Measurements from ENCODE around the gene MATCAP1.

Gene MATCAP1

DNA sequence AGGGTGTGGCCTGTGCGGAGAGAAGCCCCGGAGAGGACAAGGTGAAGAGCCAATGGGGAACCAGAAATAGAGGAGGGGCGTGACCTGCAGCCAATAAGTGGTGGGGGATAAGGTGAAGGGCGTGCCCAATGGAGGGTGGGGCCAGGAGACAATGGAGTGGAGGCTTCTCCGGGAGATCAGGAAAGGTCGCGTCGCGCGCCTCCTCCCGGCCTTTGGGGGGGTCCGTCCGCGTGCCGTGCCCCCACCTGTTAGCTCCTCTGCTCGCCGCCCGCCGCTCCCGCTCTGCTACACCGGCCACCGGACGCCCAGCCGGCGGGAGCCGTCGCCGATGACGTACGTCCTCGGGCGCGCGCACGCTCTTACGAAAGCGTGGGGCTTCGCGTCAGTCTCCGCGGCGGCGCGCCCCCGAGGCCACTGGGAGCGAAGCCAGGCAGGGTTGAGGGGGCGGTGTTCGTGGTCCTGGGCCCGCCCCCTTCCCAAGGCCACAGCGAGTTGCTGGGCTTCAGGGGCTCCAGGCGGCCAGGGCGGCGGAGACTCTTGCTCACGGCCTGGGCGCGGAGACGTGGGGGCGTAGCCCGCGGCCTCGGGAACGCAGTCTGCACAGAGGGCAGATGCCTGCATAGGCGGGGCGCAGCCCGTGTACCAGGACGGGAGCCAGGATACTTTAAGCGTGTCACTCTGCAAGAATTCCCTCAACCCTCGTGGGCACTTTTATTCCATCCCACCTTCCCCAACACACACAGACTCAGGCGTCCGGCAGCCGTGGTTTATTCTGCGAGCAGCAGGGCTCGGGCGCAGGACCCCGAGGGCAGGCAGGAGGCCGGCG is at the start of gene MATCAP1:
MATCAP1 (minus strand) TSS at position 337 of the 826 bp plus-strand sequence. CDS start 3,353 bp downstream, outside the sequence.
- peak; percentile 96 for DNase-seq

- DNase-seq: no peak
These were observed 47.3 kb upstream of the MATCAP1 start for GRCh38 chr16:67230809-67231660.

GRCh38 chr16:67229906-67230808 is 46.4 kb upstream of the MATCAP1 start:
- no peak for DNase-seq

DNA sequence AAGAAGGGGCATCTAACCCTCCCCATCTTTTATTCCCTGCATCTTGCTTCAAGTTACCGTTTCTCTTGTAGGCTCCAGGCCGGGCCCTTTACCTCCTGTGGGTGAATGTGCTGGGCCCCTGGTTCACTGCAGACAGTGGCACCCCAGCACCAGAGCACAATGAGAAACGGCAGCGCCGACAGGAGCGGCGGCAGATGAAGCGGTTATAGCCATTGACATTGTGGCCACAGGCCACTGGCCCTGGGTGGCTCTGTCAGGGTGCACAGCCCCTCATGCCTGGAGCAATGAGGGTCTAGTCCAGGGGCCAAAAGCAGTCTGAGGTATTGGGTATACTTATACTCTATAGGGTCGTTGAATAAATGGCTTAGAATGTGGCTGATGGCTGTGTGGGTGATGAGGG is 45.1 kb upstream of the MATCAP1 start:
- DNase-seq: no peak

- DNase-seq: no peak
These were observed 44.4 kb upstream of the MATCAP1 start for GRCh38 chr16:67228034-67228785.

DNA sequence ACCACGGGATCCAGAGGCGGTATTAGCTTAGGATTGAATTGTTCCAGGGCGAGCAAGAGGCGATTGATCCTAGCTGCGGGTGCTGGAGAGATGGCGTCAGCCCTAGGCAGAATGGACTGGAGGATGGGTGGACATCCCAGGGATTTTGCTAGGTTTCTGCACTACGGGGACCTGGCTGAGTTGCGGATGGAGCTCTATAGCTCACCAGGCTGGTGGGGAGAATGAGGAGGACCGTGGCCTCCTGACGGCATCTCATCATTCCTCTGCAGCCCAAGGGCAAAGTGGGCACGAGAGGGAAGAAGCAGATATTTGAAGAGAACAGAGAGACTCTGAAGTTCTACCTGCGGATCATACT is 43.8 kb upstream of the MATCAP1 start:
- DNase-seq: no peak

- peak; percentile 98 for DNase-seq
These were observed 43.2 kb upstream of the MATCAP1 start, which contains the start of gene TMEM208 for GRCh38 chr16:67226804-67227566. Gene TMEM208, plus strand, starts transcription at chr16:67227130. Its CDS starts 89 bp downstream, at chr16:67227219.

DNA sequence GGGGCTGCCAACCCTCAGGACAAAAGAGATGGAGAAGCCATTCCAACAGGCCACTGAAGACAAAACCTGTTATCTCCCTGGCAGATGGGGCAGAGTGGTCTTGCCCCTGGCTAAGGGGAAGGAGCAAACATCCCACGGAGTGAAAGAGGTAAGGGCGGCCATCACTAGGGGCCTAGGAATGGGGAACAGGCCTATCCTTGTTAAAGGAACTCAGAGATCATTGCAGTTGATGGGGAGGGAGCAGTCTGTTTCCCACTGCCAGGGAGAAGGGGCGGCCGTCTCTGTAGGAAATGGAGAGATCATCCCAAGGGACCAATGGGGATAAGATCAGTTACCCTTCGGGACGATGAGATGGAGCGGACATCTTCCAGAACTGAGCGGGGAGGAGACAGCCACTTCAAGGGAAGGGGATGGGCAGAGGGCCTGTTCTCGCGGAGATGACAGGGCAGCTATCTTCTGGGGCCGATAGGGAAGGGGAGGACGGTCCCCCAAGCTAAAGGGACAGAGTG is 42.6 kb upstream of the MATCAP1 start:
- DNase-seq: peak; percentile 42

GRCh38 chr16:67223992-67224391 is 40.2 kb upstream of the MATCAP1 start:
- DNase-seq: no peak

- no peak for DNase-seq
These were observed 33.1 kb upstream of the MATCAP1 start for GRCh38 chr16:67216612-67217490.

DNA sequence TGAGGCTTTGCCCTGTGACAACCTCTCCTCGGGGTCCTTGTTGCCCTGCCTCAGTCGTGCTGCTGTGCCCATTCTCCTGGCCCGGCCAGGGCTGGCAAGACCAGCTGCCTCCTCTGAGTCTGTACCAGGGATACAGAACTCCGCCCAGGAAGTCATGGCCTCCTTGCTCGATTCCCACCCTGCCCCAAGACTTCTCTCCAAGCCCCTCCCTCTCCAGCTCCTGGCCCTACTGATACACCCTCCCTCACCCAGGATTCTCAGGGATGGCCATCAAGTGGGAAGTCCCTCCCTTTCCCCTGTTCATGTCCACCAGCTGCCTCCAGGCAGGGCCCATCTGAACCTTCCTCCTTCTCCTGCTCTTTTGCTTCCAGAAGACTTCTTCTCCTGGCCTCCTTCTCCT is 31.9 kb upstream of the MATCAP1 start:
- DNase-seq: no peak

GRCh38 chr16:67213197-67214019 is 29.6 kb upstream of the MATCAP1 start:
- no peak for DNase-seq

- no peak for DNase-seq
These were observed 29.0 kb upstream of the MATCAP1 start for GRCh38 chr16:67212766-67213165.

DNA sequence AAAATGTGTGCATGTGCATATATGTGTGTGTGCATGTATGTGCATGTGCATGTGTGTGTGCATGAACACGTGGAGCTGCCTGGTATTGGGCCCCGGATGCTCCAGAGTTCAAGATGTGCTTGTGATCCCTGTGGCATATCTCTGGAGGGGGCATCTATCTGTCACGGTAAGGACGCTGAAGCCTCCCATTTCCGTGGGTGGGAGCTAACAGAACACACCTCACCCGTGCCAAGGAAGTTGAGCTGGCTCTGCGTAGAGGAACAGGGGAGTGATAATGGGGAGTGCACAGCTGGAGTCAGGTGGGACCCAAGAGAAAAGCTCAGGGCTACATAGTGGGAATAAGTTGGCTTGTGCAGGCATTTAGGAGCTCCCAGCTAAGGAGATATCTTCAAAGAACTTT is 27.9 kb upstream of the MATCAP1 start:
- no peak for DNase-seq

DNA sequence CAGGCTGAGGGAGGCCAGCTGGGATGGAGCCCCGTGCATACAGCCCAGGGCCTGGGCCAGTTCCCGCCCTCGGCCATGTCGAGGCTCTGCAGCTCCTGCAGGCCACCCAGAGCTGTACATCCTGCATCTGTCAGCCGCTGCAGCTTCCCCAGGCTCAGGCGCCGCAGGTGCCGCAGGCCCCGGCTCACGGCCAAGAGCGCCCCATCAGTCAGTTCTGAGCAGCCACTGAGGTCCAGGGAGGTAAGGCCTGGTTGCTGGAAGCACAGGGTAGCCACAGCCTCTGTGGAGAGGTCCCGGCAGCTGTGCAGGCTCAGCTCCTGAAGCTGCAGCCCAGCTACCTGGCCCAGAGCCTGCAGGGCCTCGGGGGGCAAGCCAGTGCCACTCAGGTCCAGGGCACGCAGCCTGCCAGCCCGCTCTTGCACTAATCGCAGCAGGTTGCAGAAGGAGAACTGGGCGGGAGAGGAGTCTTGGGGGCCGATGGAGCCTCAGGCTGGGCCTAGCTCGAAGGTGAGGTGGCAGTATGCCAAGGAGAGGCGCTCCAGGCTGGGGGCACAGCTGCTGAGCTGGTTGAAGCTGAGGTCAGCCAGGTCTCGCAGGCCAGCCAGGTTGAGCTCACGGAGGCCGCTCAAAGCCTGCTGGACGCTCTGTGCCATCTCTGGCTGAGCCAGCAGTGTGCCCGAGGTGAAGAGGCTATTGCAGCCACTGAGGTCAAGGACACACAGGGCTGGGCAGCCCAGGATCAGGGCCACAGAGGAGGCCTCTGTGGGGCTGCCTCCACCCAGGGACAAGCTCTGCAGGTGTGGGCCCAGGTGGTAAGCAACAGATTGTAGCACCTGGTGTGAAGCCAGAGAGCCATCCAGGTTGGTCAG is 26.5 kb upstream of the MATCAP1 start:
- DNase-seq: no peak

- no peak for DNase-seq
These were observed 25.8 kb upstream of the MATCAP1 start for GRCh38 chr16:67209565-67209964.

DNA sequence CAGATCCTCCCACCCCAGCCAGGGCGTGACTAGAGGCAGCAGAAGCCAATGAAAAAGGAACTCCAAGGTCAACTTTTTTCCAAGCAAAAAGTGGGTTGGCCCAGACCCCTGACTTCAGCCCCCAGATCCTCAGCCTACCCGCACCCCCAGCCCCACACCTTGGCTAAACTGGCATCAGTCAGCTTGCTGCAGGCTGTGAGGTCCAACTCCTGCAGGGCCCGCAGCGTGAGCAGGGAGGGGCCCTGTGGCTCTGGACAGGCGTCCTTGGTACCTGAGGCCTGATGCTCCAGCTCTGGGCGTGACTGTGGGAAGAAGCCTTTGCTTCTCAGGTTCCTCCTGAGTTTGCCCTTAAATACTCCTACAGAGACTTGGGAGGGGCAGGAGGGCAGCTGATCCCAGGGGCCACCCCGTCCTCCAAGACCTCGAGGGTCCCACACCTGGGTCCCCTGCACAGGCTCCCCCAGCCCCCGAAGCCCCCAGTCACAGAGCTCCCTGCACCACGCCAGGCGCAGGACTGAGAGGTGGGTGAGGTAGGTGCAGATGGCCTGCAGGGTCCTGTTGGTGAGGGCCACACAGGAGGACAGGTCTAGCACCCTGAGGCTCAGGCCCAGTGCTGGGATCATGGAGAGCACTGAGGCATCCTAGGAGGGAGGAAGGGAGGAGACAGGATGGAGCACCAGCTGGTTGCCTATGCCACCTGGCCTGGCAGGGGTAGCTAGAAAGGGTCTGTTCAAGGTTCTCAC is 24.6 kb upstream of the MATCAP1 start:
- DNase-seq: no peak
